ENCODE measurements around the gene C3orf80.
A peak's percentile ranks its signal among the peaks of the same experiment; 100 is the strongest.
"Not testable (repeated sequence)": the region's sequence is repeated elsewhere in the genome, so short reads cannot be mapped to it uniquely, and the experiment has no call there.

Gene C3orf80

GRCh38 chr3:160217675-160218074 lies 7.5 kb upstream of the C3orf80 start:
- DNase-seq: no peak

- no peak for DNase-seq
These were observed 7.1 kb upstream of the C3orf80 start for GRCh38 chr3:160218136-160218535.

- no peak for DNase-seq
These were observed 5.2 kb upstream of the C3orf80 start for GRCh38 chr3:160220038-160220437.

GRCh38 chr3:160221019-160221418 lies 4.2 kb upstream of the C3orf80 start:
- no peak for DNase-seq

GRCh38 chr3:160224256-160224655 lies 966 bp upstream of the C3orf80 start:
- DNase-seq: peak; percentile 52

GRCh38 chr3:160224811-160225175 lies 429 bp upstream of the C3orf80 start:
- DNase-seq: no peak

- peak; percentile 57 for DNase-seq
These were observed 1.0 kb downstream of the C3orf80 start for GRCh38 chr3:160226026-160226907.

- DNase-seq: no peak
These were observed 2.2 kb downstream of the C3orf80 start for GRCh38 chr3:160227419-160227818.

GRCh38 chr3:160232014-160232413 lies 6.8 kb downstream of the C3orf80 start:
- DNase-seq: no peak

GRCh38 chr3:160240719-160241118 lies 15.5 kb downstream of the C3orf80 start:
- not testable (repeated sequence) for DNase-seq

- DNase-seq: no peak
These were observed 20.1 kb downstream of the C3orf80 start for GRCh38 chr3:160245261-160245800.

GRCh38 chr3:160247766-160248165 lies 22.5 kb downstream of the C3orf80 start:
- DNase-seq: no peak

GRCh38 chr3:160253298-160253697 lies 28.1 kb downstream of the C3orf80 start:
- DNase-seq: no peak

- no peak for DNase-seq
These were observed 32.4 kb downstream of the C3orf80 start for GRCh38 chr3:160257606-160258005.

GRCh38 chr3:160259589-160259988 lies 34.4 kb downstream of the C3orf80 start:
- no peak for DNase-seq

GRCh38 chr3:160260587-160261270 lies 35.5 kb downstream of the C3orf80 start:
- DNase-seq: no peak

- DNase-seq: no peak
These were observed 39.9 kb downstream of the C3orf80 start for GRCh38 chr3:160265088-160265487.

All from activated CD8-positive, alpha-beta memory T cell treated with anti-CD3 and anti-CD28 coated beads, Interleukin-2, amount 50 U/mL, for 48 hours (primary cell).